DOHH2 (cell line): ENCODE data around the gene OR2M2.

Experiments
- EZH2phosphoT487 ChIP-seq: fragments of 200-600 bp; sonication (generic); IDR thresholded peaks from 2 replicates; pipeline ENCODE4 v1.6.1; 2017; ENCODE audit warnings: borderline replicate concordance, mild to moderate bottlenecking, antibody characterized with exemption, low read length, moderate library complexity, mixed read lengths
- TF ChIP-seq, protein P1 (sequence below): fragments of 200-600 bp; sonication (generic); IDR thresholded peaks from one replicate; pipeline ENCODE4 v1.5.1; 2014; ENCODE audit warnings: antibody characterized with exemption, mild to moderate bottlenecking, low read depth, low read length; ENCODE audit not compliant: poor library complexity, severe bottlenecking

GRCh38 chr1:248143311-248143710 lies 31.3 kb upstream of the OR2M2 start:
- TF ChIP-seq EZH2phosphoT487 = no peak
- TF ChIP-seq, protein P1, sequence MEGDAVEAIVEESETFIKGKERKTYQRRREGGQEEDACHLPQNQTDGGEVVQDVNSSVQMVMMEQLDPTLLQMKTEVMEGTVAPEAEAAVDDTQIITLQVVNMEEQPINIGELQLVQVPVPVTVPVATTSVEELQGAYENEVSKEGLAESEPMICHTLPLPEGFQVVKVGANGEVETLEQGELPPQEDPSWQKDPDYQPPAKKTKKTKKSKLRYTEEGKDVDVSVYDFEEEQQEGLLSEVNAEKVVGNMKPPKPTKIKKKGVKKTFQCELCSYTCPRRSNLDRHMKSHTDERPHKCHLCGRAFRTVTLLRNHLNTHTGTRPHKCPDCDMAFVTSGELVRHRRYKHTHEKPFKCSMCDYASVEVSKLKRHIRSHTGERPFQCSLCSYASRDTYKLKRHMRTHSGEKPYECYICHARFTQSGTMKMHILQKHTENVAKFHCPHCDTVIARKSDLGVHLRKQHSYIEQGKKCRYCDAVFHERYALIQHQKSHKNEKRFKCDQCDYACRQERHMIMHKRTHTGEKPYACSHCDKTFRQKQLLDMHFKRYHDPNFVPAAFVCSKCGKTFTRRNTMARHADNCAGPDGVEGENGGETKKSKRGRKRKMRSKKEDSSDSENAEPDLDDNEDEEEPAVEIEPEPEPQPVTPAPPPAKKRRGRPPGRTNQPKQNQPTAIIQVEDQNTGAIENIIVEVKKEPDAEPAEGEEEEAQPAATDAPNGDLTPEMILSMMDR = no peak
